Fibroblast of the aortic adventitia (primary cell): Measurements from ENCODE around the gene RBMXL3. TPM values are rescaled to one million over a fixed set of nuclear protein-coding genes. Genes with fewer than 3 reads are reported as not detected.
"Not testable (repeated sequence)": the region's sequence is repeated elsewhere in the genome, so short reads cannot be mapped to it uniquely, and the experiment has no call there.

Experiments used
- DNase-seq: peaks from one replicate; pipeline ENCODE4 v3.0.0-alpha.2; 2010; ENCODE audit warnings: low read depth
- H3K4me3 ChIP-seq: 2 replicates; pipeline ENCODE4 v1.5.1; 2011; ENCODE audit warnings: low read depth, mild to moderate bottlenecking, control low read depth, low read length, moderate library complexity
- total RNA-seq: library from RNA; depleted of rRNA; stranded (reverse); fragments of >200 nt; gene quantifications from 2 replicates; pipeline ENCODE4 v1.2.3, GENCODE V29; 2012; ENCODE audit warnings: low replicate concordance
- TF ChIP-seq, protein P1 (sequence below): IDR thresholded peaks from 2 replicates; pipeline ENCODE4 v1.5.1; 2011; ENCODE audit warnings: mild to moderate bottlenecking, low read length, control low read depth, inconsistent platforms; ENCODE audit not compliant: insufficient read depth

RBMXL3 gene
- total RNA-seq, 1 donor: not detected

DNA sequence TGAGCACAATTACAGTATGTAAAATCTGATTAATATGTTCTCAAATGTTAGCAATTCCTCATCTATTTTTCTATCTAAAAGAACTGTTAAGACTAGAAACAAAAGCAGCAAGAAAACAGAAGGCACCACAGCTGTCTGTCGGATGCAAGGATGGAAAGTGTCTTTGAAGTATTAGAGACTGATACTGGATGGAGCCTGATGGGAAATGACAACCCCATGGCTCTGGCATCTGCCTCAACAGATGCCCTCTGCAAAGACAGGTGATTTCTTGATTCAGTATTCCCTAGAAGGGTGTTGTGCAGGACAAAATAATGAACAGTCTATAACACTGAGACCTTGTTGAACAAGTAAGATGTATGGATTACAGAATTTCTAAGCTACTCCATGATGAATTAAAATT is 24.9 kb downstream of the RBMXL3 start:
- TF ChIP-seq, protein P1, sequence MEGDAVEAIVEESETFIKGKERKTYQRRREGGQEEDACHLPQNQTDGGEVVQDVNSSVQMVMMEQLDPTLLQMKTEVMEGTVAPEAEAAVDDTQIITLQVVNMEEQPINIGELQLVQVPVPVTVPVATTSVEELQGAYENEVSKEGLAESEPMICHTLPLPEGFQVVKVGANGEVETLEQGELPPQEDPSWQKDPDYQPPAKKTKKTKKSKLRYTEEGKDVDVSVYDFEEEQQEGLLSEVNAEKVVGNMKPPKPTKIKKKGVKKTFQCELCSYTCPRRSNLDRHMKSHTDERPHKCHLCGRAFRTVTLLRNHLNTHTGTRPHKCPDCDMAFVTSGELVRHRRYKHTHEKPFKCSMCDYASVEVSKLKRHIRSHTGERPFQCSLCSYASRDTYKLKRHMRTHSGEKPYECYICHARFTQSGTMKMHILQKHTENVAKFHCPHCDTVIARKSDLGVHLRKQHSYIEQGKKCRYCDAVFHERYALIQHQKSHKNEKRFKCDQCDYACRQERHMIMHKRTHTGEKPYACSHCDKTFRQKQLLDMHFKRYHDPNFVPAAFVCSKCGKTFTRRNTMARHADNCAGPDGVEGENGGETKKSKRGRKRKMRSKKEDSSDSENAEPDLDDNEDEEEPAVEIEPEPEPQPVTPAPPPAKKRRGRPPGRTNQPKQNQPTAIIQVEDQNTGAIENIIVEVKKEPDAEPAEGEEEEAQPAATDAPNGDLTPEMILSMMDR: no peak
- DNase-seq: no peak
- H3K4me3 ChIP-seq: no peak overlapping the region

DNA sequence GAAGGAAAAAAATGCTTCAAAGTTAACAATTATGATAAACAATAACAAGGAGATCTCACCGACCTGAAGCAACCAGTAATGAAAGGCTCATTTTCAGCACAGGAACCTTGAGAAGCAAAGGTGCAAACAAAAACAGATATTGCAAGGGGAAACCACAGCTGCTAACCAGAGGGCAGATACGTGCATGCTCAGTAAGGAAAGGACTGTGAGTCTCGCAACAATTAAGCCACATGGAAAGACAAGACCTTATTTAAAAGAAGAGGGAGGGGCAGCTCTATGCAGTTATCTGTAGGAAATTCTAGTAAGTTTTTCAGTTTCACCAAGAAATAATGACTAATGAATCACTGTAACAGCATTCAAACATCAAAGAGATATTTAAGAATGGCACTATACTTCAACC is 25.4 kb downstream of the RBMXL3 start:
- no peak for DNase-seq
- TF ChIP-seq, protein P1: no peak

DNA sequence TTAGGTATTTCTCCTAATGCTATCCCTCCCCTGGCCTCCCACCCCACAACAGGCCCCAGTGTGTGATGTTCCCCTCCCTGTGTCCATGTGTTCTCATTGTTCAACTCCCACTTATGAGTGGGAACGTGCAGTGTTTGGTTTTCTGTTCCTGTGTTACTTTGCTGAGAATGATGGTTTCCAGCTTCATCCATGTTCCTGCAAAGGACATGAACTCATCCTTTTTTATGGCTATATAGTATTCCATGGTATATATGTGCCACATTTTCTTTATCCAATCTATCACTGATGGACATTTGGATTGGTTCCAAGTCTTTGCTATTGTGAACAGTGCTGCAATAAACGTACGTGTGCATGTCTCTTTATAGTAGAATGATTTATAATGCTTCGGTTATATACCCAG is 28.1 kb downstream of the RBMXL3 start:
- H3K4me3 ChIP-seq, DNase-seq: not testable (repeated sequence)

More for the DNA sequence above, 25.4 kb downstream of the RBMXL3 start:
- H3K4me3 ChIP-seq: no peak overlapping the region

DNA sequence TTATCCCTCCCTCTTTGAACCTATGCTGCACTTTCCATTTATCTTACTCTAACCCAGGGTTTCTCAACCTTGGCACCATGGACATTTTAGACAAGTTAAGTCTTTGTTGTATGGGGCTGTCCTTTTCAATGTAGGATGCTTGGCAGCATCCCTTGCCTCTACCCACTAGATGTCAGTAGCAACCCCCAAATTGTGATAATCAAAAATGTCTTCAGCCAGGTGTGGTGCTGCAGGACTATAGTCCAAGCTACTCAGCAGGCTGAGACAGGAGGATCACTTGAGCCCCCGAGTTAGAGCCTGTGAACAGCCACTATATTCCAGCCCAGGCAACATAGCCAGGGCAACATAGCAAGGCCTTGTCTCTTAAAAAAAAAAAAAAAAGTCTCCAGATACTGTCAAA is 37.7 kb downstream of the RBMXL3 start:
- DNase-seq: peak; percentile 26
- H3K4me3 ChIP-seq: no peak overlapping the region
- TF ChIP-seq, protein P1: peak; percentile 46

DNA sequence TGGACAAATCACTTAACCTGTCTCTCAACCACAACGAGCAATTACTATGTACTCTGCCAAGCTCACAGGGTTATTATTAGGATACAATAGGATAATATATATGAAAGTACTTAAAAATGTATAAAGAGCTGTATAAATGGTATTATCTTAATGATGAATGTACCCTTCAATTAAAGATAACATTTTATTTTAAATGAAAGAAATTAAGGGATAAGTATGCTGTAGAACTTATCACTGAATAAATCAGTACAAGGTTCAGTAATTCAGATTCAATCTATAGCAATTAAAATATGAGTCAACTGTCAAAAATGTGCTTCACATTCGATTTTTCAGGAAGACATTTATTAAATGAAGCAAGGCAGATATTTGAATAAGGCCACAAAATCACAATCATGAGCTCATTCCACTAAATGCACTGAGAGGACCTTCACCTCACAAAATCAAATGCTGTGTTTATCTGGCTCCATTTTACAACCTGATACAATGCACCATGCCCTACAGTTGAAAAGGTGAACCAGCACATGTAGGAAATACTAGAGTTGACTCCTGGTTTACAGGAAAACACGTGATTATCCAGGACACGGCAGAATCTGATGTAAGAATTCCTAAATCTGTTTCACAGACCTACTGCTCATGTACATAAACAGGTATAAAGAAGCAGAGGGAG is 40.3 kb downstream of the RBMXL3 start:
- no peak overlapping the region for H3K4me3 ChIP-seq
- no peak for DNase-seq
- TF ChIP-seq, protein P1: no peak

DNA sequence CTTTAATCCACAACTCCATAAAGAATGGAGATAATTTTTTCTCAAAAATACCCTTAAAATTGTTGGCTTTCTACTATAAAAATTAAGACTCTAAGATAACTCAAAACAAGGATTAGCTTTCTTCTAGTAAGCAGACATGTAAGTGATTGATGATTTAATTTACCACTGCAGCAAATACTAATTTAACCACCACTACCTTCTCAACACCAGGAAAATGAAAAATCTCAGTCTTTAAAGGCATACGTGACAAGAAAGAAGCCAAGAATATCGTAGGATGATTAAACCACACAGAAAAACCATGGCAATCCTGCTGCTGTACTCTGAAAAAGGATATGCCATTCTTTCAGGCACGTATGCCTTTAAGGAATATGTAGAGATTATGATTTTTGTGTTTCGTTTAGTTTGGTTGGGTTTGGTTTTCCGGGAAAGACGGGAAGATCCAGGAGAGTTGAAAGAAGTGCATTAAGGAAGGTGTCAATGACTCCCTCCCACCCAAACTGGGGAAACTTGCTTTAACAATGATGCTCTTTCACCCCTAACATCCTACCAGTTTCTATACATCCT is 43.8 kb downstream of the RBMXL3 start:
- TF ChIP-seq, protein P1: no peak
- peak overlapping the region; percentile 74 for H3K4me3 ChIP-seq
- peak; percentile 16 for DNase-seq

DNA sequence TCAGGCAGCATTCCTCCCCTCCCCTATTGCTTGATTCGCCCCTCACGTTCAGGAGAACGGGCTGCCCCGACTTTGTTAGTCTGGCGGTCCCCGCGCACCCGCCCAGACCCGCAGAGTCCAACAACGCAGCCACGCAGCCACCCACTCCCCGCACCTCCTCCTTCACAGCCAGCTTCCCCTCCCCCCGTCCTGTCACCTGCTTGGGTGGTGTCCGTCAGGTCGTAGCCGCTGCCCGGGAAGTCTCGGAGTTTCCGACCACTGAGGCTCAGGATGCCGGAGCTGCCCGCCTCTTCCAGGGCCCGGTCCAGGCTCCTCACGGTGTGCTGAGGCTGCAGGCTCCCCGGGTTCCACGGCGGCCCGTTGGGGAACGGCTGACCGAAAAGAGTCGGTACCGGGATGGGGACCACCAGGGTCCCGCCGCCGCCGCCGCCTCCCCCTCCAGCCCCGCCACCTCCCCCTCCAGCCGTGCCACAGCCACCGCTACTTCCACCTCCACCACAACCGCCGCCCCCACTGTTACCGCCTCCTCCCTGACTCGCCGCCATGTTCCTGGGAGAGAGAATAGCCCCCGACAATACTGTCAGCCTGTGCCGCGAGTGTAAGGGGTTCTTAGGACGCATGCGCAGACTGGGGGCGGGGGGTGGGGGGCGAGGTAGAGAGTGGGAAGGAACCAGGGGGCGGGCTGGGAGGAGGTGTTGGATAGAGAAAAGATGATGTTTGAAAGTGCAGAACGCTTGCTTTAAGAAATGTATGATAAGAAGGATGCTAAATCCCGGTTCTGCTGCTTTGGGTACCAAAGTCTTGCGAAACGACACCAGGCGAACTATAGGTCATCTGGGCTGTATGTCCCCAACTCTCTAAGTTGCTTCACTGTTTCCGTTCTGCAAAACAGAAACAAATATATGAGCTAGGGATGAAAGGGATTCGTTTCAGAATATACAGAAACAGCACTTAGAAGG is 44.6 kb downstream of the RBMXL3 start, which contains the start of gene LRCH2:
LRCH2 (minus strand) TSS at position 600 of the 959 bp plus-strand sequence; CDS start at position 545, 55 bp downstream.
- peak; percentile 47 for DNase-seq
- peak within 1 kb of the TSS; percentile 74 for H3K4me3 ChIP-seq
- TF ChIP-seq, protein P1: no peak
